ENCODE results near the gene CT47C1.

The CT47C1 gene

GRCh38 chrX:119087121-119087520, 14.3 kb downstream of the CT47C1 start:
- TF ChIP-seq ELF4 (IDR thresholded peaks at IDR 0.05) (no peak), TARDBP (IDR thresholded peaks at IDR 0.05) (no peak), ZNF384 (IDR thresholded peaks at IDR 0.05) (no peak)
- ChIA-PET CTCF (no interaction called here), POLR2A (no interaction called here)
- DNase-seq (ENCODE audit: extremely low spot score), result no peak

DNA sequence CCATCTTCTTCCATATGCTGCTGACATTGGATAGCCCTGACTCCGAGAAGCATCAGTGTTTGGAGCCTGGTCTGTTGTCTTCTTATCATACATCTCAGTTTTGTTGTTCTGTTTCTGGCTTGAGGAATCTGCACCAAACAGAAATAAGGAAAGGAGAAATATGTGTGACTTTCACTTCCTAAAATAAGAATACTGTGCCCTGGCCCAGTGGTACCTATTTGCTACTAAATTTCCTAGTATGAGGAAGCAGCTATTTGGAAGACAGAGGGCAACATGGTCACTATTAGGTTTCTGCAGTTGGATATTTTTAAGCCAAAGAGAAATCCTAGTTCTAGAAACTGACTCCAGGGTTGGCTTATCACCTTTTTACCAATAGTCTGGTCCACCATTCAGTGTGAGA, 16.8 kb downstream of the CT47C1 start:
- TF ChIP-seq ARNT (IDR thresholded peaks at IDR 0.05), result no peak
- TF ChIP-seq FOXM1 (IDR thresholded peaks at IDR 0.05; ENCODE audit: borderline replicate concordance), result no peak
- no peak for TF ChIP-seq SUZ12 (IDR thresholded peaks at IDR 0.05)
- no peak for TF ChIP-seq FOXA1 (IDR thresholded peaks at IDR 0.05)
- TF ChIP-seq NFRKB (IDR thresholded peaks at IDR 0.05), result no peak
- no peak for TF ChIP-seq ZNF384 (IDR thresholded peaks at IDR 0.05)
- TF ChIP-seq BHLHE40 (IDR thresholded peaks at IDR 0.05; ENCODE audit: borderline replicate concordance), result no peak
- no peak for TF ChIP-seq SP1 (IDR thresholded peaks at IDR 0.05)
- POLR2A ChIA-PET, result no interaction called here
- DNase-seq (ENCODE audit: extremely low spot score), result no peak
- CTCF ChIA-PET, result no interaction called here

DNA sequence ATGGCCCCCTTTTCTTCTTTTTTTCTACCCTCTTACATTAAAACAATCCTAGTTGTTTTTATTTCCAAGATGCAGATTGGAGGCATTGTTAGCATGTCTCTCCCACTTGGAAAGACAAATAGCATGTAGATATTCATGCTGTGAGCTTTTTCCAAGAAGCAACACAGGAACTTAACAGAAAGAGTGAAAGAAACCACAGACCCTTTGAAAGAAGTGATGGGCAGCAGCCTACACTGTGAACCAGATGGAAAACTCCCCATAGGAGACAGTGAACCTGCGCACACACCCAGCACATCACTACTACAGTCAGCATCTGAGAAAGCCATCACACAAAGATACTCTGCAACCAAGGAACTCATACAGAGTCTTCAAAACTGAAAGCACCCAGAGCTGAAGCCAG, 17.8 kb downstream of the CT47C1 start:
- TF ChIP-seq SP1 (IDR thresholded peaks at IDR 0.05), result no peak
- POLR2A ChIA-PET, result interaction anchor here (0.6 kb wide), 1 partner anchor 176 kb away, joined by 3 read pairs; no protein-coding TSS in a partner anchor
- CTCF ChIA-PET, result no interaction called here
- no peak for DNase-seq (ENCODE audit: extremely low spot score)

DNA sequence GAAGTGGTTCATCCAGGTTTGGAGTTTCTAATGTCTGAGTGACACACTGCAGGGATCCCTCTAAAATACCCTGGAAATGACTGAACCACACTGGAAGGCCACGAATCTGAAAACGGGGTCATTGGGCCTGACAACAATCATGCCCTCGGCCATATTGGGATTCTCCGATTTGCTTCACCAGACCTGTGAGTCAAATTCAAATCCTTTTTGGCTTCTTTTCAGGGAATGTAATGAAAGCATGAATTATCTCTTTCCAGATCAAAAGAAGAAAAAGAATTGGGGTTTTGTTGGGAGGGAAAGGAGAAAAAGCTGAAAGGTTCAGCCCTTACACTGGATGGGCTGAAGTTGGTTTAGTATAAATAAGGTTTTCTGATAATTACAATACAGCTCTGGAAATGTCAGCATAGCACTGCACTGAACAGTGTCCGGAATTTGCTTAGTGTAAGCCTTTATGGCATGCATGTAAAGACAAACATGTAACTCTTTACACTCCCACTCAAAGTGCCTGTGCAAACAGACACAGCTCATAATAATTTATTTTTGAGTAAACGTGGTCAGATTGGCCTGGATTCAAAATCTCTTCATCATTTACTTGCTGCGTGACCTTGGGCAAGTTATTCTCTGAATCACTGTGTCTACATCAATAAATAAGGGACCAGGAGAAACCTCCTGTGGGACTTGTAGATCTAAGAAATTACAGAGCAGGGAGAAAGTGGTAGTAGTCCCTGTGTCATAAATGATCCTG, 21.4 kb downstream of the CT47C1 start:
- ChIA-PET POLR2A (no interaction called here), CTCF (interaction anchor here (1.0 kb wide), 1 partner anchor 27 kb away, joined by 4 read pairs; no protein-coding TSS in a partner anchor)
- TF ChIP-seq BHLHE40 (IDR thresholded peaks at IDR 0.05; ENCODE audit: borderline replicate concordance), result no peak
- no peak for TF ChIP-seq CTBP1 (IDR thresholded peaks at IDR 0.05; ENCODE audit: borderline replicate concordance)
- no peak for DNase-seq (ENCODE audit: extremely low spot score)

DNA sequence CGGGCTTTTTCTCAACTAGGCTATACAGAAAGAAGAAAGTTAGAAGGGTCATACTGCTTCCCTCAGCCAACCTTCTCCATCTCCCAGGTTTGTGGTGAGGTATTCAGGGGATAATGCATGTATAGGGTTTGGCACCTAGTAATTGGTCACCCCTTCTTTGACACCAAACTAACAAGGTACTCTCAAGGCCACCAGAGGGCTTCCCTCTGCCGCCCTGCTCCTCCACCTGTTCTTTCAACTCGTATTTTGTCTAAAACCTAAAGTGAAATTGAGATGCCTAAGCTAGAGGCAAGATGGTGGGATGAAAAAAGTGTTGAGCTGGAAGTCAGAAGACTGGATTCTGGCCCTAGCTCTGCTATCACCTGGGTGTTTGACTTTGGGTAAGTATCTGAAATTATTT, 22.0 kb downstream of the CT47C1 start:
- POLR2A ChIA-PET, result no interaction called here
- no peak for TF ChIP-seq CTBP1 (IDR thresholded peaks at IDR 0.05; ENCODE audit: borderline replicate concordance)
- TF ChIP-seq FOXK2 (IDR thresholded peaks at IDR 0.05), result no peak
- TF ChIP-seq SP1 (IDR thresholded peaks at IDR 0.05), result no peak
- TF ChIP-seq ZNF384 (IDR thresholded peaks at IDR 0.05), result no peak
- TF ChIP-seq FOXM1 (IDR thresholded peaks at IDR 0.05; ENCODE audit: borderline replicate concordance), result no peak
- TF ChIP-seq L3MBTL2 (conservative IDR thresholded peaks at IDR 0.05), result no peak
- no peak for TF ChIP-seq HDGF (IDR thresholded peaks at IDR 0.05; ENCODE audit: borderline replicate concordance)
- no peak for TF ChIP-seq TARDBP (IDR thresholded peaks at IDR 0.05)
- no peak for TF ChIP-seq NFRKB (IDR thresholded peaks at IDR 0.05)
- TF ChIP-seq ELF4 (IDR thresholded peaks at IDR 0.05), result no peak
- no peak for TF ChIP-seq ARNT (IDR thresholded peaks at IDR 0.05)
- no peak for TF ChIP-seq FOXA1 (IDR thresholded peaks at IDR 0.05)
- no peak for DNase-seq (ENCODE audit: extremely low spot score)
- CTCF ChIA-PET, result no interaction called here

- TF ChIP-seq ZNF384 (IDR thresholded peaks at IDR 0.05) (no peak), CTBP1 (IDR thresholded peaks at IDR 0.05; ENCODE audit: borderline replicate concordance) (no peak), SP1 (IDR thresholded peaks at IDR 0.05) (no peak), FOXM1 (IDR thresholded peaks at IDR 0.05; ENCODE audit: borderline replicate concordance) (no peak), NFRKB (IDR thresholded peaks at IDR 0.05) (no peak), TARDBP (IDR thresholded peaks at IDR 0.05) (no peak), ARNT (IDR thresholded peaks at IDR 0.05) (no peak), LEF1 (IDR thresholded peaks at IDR 0.05; ENCODE audit: borderline replicate concordance) (no peak), FOXK2 (IDR thresholded peaks at IDR 0.05) (no peak), FOXA1 (IDR thresholded peaks at IDR 0.05) (no peak), SUZ12 (IDR thresholded peaks at IDR 0.05) (no peak), L3MBTL2 (conservative IDR thresholded peaks at IDR 0.05) (no peak), HDGF (IDR thresholded peaks at IDR 0.05; ENCODE audit: borderline replicate concordance) (no peak), ELF4 (IDR thresholded peaks at IDR 0.05) (no peak), BHLHE40 (IDR thresholded peaks at IDR 0.05; ENCODE audit: borderline replicate concordance) (no peak)
- TF ChIP-seq, protein P1, sequence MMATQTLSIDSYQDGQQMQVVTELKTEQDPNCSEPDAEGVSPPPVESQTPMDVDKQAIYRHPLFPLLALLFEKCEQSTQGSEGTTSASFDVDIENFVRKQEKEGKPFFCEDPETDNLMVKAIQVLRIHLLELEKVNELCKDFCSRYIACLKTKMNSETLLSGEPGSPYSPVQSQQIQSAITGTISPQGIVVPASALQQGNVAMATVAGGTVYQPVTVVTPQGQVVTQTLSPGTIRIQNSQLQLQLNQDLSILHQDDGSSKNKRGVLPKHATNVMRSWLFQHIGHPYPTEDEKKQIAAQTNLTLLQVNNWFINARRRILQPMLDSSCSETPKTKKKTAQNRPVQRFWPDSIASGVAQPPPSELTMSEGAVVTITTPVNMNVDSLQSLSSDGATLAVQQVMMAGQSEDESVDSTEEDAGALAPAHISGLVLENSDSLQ (IDR thresholded peaks at IDR 0.05), result no peak
- CTCF ChIA-PET, result no interaction called here
- no peak for DNase-seq (ENCODE audit: extremely low spot score)
- POLR2A ChIA-PET, result no interaction called here
Observed at GRCh38 chrX:119095936-119096335, 23.1 kb downstream of the CT47C1 start.

- no peak for DNase-seq (ENCODE audit: extremely low spot score)
- CTCF ChIA-PET, result no interaction called here
- no peak for TF ChIP-seq FOXA1 (IDR thresholded peaks at IDR 0.05)
- TF ChIP-seq, protein P1 (IDR thresholded peaks at IDR 0.05), result peak; percentile 73
- POLR2A ChIA-PET, result no interaction called here
Observed at GRCh38 chrX:119101168-119101567, 28.4 kb downstream of the CT47C1 start.

DNA sequence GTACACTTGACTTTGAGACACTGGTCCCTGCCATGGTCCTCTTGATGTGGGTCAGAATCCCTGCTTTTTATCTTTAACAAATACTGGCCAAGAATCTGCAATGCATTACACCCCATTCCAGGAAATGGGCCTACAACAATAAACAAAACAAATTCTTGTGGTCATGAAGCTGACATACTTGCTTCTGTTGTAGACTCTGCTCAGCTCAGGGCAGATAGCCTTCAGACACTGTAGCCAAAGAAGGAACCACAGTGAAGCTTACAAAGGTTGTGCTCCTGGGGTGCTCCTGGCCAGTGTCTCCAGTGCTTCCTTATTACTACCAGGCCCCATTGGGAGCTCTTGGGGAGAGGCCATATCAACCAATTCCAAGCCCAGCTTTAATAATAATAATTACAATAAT, 33.0 kb downstream of the CT47C1 start:
- TF ChIP-seq FOXK2 (IDR thresholded peaks at IDR 0.05), result no peak
- TF ChIP-seq ELF4 (IDR thresholded peaks at IDR 0.05), result no peak
- TF ChIP-seq FOXA1 (IDR thresholded peaks at IDR 0.05), result no peak
- no peak for TF ChIP-seq NFRKB (IDR thresholded peaks at IDR 0.05)
- TF ChIP-seq BHLHE40 (IDR thresholded peaks at IDR 0.05; ENCODE audit: borderline replicate concordance), result no peak
- TF ChIP-seq CTBP1 (IDR thresholded peaks at IDR 0.05; ENCODE audit: borderline replicate concordance), result no peak
- no peak for TF ChIP-seq L3MBTL2 (conservative IDR thresholded peaks at IDR 0.05)
- no peak for TF ChIP-seq TARDBP (IDR thresholded peaks at IDR 0.05)
- TF ChIP-seq, protein P1 (IDR thresholded peaks at IDR 0.05), result no peak
- no peak for TF ChIP-seq ZNF384 (IDR thresholded peaks at IDR 0.05)
- TF ChIP-seq FOXM1 (IDR thresholded peaks at IDR 0.05; ENCODE audit: borderline replicate concordance), result no peak
- no peak for TF ChIP-seq SP1 (IDR thresholded peaks at IDR 0.05)
- no peak for TF ChIP-seq HDGF (IDR thresholded peaks at IDR 0.05; ENCODE audit: borderline replicate concordance)
- TF ChIP-seq SUZ12 (IDR thresholded peaks at IDR 0.05), result no peak
- no peak for TF ChIP-seq LEF1 (IDR thresholded peaks at IDR 0.05; ENCODE audit: borderline replicate concordance)
- ChIA-PET POLR2A (no interaction called here), CTCF (interaction anchor here (1.3 kb wide), 1 partner anchor 13 kb away, joined by 3 read pairs; no protein-coding TSS in a partner anchor)
- no peak for DNase-seq (ENCODE audit: extremely low spot score)

Data from HEK293T (cell line).